Liver (tissue), 3 donors: ENCODE data around the gene E2F4.

Source experiments
- FOXA1 ChIP-seq: IDR thresholded peaks from 2 replicates; pipeline ENCODE4 v1.6.1; 2016; ENCODE audit warnings: antibody characterized with exemption
- TAF1 ChIP-seq: conservative IDR thresholded peaks from 2 replicates; pipeline ENCODE4 v1.6.1; 2016; ENCODE audit warnings: antibody characterized with exemption, mild to moderate bottlenecking
- TF ChIP-seq, protein P1 (sequence below): fragments of 150-350 bp; IDR thresholded peaks from 2 replicates; pipeline ENCODE4 v1.5.1; 2017; ENCODE audit warnings: improper control_type of control experiment, low read depth, low read length; ENCODE audit not compliant: missing input control
- donor health status: healthy.
- donor health status: healthy.

DNA sequence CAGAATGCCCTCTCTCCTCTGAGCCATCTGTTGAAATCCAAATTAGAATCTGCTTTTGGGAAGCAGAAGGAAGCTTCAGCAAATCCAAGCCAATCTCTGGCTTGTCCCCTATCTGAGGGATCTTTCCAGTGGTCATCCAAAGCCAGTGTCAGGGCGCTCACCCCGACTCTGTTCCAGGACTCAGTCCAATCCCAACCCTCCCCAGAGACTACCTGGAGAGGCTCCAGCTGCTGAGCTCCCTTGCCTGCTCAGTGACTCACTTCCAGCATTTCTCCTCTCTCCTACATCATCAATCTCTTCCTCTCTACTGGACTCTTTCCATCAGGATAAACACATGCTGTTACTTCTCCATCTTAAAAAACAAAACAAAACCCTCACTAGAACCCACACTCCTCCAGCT, 10.6 kb upstream of the E2F4 start:
- TF ChIP-seq, protein P1, sequence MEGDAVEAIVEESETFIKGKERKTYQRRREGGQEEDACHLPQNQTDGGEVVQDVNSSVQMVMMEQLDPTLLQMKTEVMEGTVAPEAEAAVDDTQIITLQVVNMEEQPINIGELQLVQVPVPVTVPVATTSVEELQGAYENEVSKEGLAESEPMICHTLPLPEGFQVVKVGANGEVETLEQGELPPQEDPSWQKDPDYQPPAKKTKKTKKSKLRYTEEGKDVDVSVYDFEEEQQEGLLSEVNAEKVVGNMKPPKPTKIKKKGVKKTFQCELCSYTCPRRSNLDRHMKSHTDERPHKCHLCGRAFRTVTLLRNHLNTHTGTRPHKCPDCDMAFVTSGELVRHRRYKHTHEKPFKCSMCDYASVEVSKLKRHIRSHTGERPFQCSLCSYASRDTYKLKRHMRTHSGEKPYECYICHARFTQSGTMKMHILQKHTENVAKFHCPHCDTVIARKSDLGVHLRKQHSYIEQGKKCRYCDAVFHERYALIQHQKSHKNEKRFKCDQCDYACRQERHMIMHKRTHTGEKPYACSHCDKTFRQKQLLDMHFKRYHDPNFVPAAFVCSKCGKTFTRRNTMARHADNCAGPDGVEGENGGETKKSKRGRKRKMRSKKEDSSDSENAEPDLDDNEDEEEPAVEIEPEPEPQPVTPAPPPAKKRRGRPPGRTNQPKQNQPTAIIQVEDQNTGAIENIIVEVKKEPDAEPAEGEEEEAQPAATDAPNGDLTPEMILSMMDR = no peak
- no peak for TF ChIP-seq TAF1
- TF ChIP-seq FOXA1 = no peak
